GM23338 (cell line): Measurements from ENCODE around the gene THSD4. TPM values are rescaled to one million over a fixed set of nuclear protein-coding genes. Genes with fewer than 3 reads are reported as not detected.

Experiments
- ATAC-seq: fragments of 200-7000 bp; cut with Tn5 transposase; 3 replicates; pipeline ENCODE4 v1.9.1; 2020
- DNase-seq: peaks from one replicate; pipeline ENCODE4 v3.0.0-alpha.2; 2015; ENCODE audit warnings: low spot score
- H2AFZ ChIP-seq: fragments of 200-600 bp; sonication (generic); 2 replicates; pipeline ENCODE4 v1.8.0; 2016; ENCODE audit warnings: antibody characterized with exemption, mild to moderate bottlenecking, moderate library complexity
- H3F3A ChIP-seq: fragments of 200-600 bp; sonication (generic); replicated peaks from 2 replicates; pipeline ENCODE4 v1.8.0; 2017; ENCODE audit warnings: antibody characterized with exemption, mixed run types, low read depth
- H3K27ac ChIP-seq: fragments of 200-600 bp; sonication (generic); 2 replicates; pipeline ENCODE4 v1.6.1; 2016; ENCODE audit warnings: low read depth
- H3K27me3 ChIP-seq: fragments of 200-600 bp; sonication (generic); 2 replicates; pipeline ENCODE4 v1.8.0; 2016; ENCODE audit warnings: mild to moderate bottlenecking, mixed run types, moderate library complexity; ENCODE audit not compliant: insufficient read depth
- H3K36me3 ChIP-seq: fragments of 200-600 bp; sonication (generic); 2 replicates; pipeline ENCODE4 v1.8.0; 2016; ENCODE audit warnings: mild to moderate bottlenecking; ENCODE audit not compliant: insufficient read depth
- H3K4me1 ChIP-seq: fragments of 200-600 bp; sonication (generic); 2 replicates; pipeline ENCODE4 v1.8.0; 2016; ENCODE audit warnings: mild to moderate bottlenecking, moderate library complexity; ENCODE audit not compliant: insufficient read depth
- H3K4me2 ChIP-seq: fragments of 200-600 bp; sonication (generic); 2 replicates; pipeline ENCODE4 v1.7.1; 2017; ENCODE audit warnings: mixed run types
- H3K4me3 ChIP-seq: fragments of 200-600 bp; sonication (generic); 2 replicates; pipeline ENCODE4 v1.6.1; 2016; ENCODE audit warnings: mixed run types
- H3K79me2 ChIP-seq: fragments of 200-600 bp; sonication (generic); replicated peaks from 2 replicates; pipeline ENCODE4 v1.8.0; 2017; ENCODE audit warnings: mild to moderate bottlenecking; ENCODE audit not compliant: insufficient read depth
- H3K9me2 ChIP-seq: fragments of 200-600 bp; sonication (generic); 2 replicates; pipeline ENCODE4 v1.8.0; 2017; ENCODE audit not compliant: insufficient read depth
- H4K20me1 ChIP-seq: fragments of 200-600 bp; sonication (generic); replicated peaks from 2 replicates; pipeline ENCODE4 v1.8.0; 2017; ENCODE audit warnings: mild to moderate bottlenecking; ENCODE audit not compliant: insufficient read depth
- H3K27ac Mint-ChIP-seq: 2 replicates; pipeline ENCODE4 v1.8.0; 2020; ENCODE audit warnings: inconsistent platforms, mild to moderate bottlenecking, moderate library complexity, mixed read lengths
- H3K27me3 Mint-ChIP-seq: 3 replicates; pipeline ENCODE4 v1.8.0; 2022; ENCODE audit warnings: low read depth, mild to moderate bottlenecking, moderate library complexity, mixed read lengths, inconsistent platforms; ENCODE audit not compliant: insufficient read depth, poor library complexity
- H3K36me3 Mint-ChIP-seq: 3 replicates; pipeline ENCODE4 v1.8.0; 2021; ENCODE audit warnings: low read depth, mild to moderate bottlenecking, inconsistent platforms, moderate library complexity, mixed read lengths
- H3K4me1 Mint-ChIP-seq: 3 replicates; pipeline ENCODE4 v1.8.0; 2020; ENCODE audit warnings: mild to moderate bottlenecking, inconsistent platforms, mixed read lengths
- H3K4me3 Mint-ChIP-seq: 3 replicates; pipeline ENCODE4 v1.8.0; 2021; ENCODE audit warnings: moderate library complexity, mild to moderate bottlenecking, inconsistent platforms, mixed read lengths
- H3K9me3 Mint-ChIP-seq: 3 replicates; pipeline ENCODE4 v1.8.0; 2020; ENCODE audit warnings: moderate library complexity, mild to moderate bottlenecking, inconsistent platforms, mixed read lengths
- CTCF ChIP-seq, 2 experiments: fragments of 200-600 bp in 1 of 2; sonication (generic) in 1 of 2; conservative IDR thresholded peaks; 2 replicates each; pipeline versions ENCODE4 v1.5.1 to v1.6.1; 2016 to 2017; ENCODE audit warnings: antibody characterized with exemption in 2 of 2, low read depth in 2 of 2, mild to moderate bottlenecking in 2 of 2, moderate library complexity in 1 of 2
- ETS1 ChIP-seq: IDR thresholded peaks from 2 replicates; pipeline ENCODE4 v1.6.1; 2016; ENCODE audit warnings: antibody characterized with exemption
- EZH2 ChIP-seq: fragments of 200-600 bp; sonication (generic); IDR thresholded peaks from one replicate; pipeline ENCODE4 v1.8.0; 2017; ENCODE audit warnings: antibody characterized with exemption, mild to moderate bottlenecking, low read depth; ENCODE audit not compliant: unreplicated experiment
- JUNB ChIP-seq: IDR thresholded peaks from one replicate; pipeline ENCODE4 v1.6.1; 2016; ENCODE audit warnings: antibody characterized with exemption; ENCODE audit not compliant: unreplicated experiment
- NANOG ChIP-seq: IDR thresholded peaks from 2 replicates; pipeline ENCODE4 v1.6.1; 2016; ENCODE audit warnings: antibody characterized with exemption, borderline replicate concordance
- POLR2AphosphoS5 ChIP-seq: IDR thresholded peaks from 2 replicates; pipeline ENCODE4 v1.6.1; 2016; ENCODE audit warnings: antibody characterized with exemption, low read depth
- REST ChIP-seq: IDR thresholded peaks from one replicate; pipeline ENCODE4 v1.6.1; 2018; ENCODE audit warnings: antibody characterized with exemption; ENCODE audit not compliant: unreplicated experiment
- ZNF114 ChIP-seq: fragments of 250-450 bp; sonication (Bioruptor Pico); IDR thresholded peaks from 2 replicates; pipeline ENCODE4 v1.5.0; 2020; ENCODE audit warnings: mild to moderate bottlenecking, moderate library complexity
- ZNF331 ChIP-seq: fragments of 250-450 bp; sonication (Bioruptor Pico); IDR thresholded peaks from 2 replicates; pipeline ENCODE4 v1.5.0; 2020; ENCODE audit warnings: low read depth, mild to moderate bottlenecking, moderate library complexity
- ZNF462 ChIP-seq: fragments of 250-450 bp; sonication (Bioruptor Pico); IDR thresholded peaks from 2 replicates; pipeline ENCODE4 v1.5.0; 2020; ENCODE audit warnings: mild to moderate bottlenecking, moderate library complexity
- polyA plus RNA-seq: library from polyadenylated mRNA; unstranded; fragments of >200 nt; fragmentation: Nextera tagmentation; extraction: Ambion mirVana; gene quantifications from 2 replicates; pipeline ENCODE4 v1.2.1, GENCODE V29; 2016
- total RNA-seq: library from RNA; depleted of rRNA; stranded (reverse); fragments of >200 nt; shearing (Covaris generic); gene quantifications from 2 replicates; pipeline ENCODE4 v1.2.3, GENCODE V29; 2014

The THSD4 gene
- total and polyA plus RNA-seq, 2 experiments from 2014 or later = 2.0 to 7.4 TPM

- Mint-ChIP-seq H3K4me1 (no peaks in the 10 kb centered on the region), H3K9me3 (0 out of 3 replicates have a peak, but pooled peaks cover 6% of the 10 kb centered on the region), H3K4me3 (no peak overlapping the region), H3K36me3 (no peaks in the 10 kb centered on the region; the same call in 2 of the 3 replicates), H3K27me3 (peaks cover 2% of the 10 kb centered on the region), H3K27ac (no peak overlapping the region)
- Histone ChIP-seq H3K27ac (no peak overlapping the region), H3K4me3 (no peak overlapping the region), H3K4me1 (no peaks in the 10 kb centered on the region), H4K20me1 (no peaks in the 10 kb centered on the region), H3F3A (no peaks in the 10 kb centered on the region), H3K4me2 (no peak overlapping the region), H3K79me2 (no peaks in the 10 kb centered on the region), H3K27me3 (no peaks in the 10 kb centered on the region), H2AFZ (no peak overlapping the region), H3K9me2 (no peaks in the 10 kb centered on the region), H3K36me3 (no peaks in the 10 kb centered on the region)
- no peak for DNase-seq
- no peak for ATAC-seq
- TF ChIP-seq POLR2AphosphoS5 = no peak
- no peak for TF ChIP-seq ETS1
- no peak for TF ChIP-seq ZNF462 (CRISPR knock-in tag)
- no peak for TF ChIP-seq EZH2
- no peak for TF ChIP-seq ZNF331 (CRISPR knock-in tag)
These were observed 386.8 kb downstream of the THSD4 start for GRCh38 chr15:71502077-71502432.

GRCh38 chr15:71505962-71506361, 390.7 kb downstream of the THSD4 start:
- no peak for ATAC-seq
- TF ChIP-seq REST (no peak), JUNB (no peak), NANOG (no peak), ZNF114 (CRISPR knock-in tag) (no peak), EZH2 (no peak), CTCF (conservative IDR thresholded peaks at IDR 0.05; ENCODE audit: low read depth in 2 of 2) (no peak)

More at GRCh38 chr15:71505962-71506361, 390.7 kb downstream of the THSD4 start:
- H2AFZ ChIP-seq = no peak overlapping the region
- H3K36me3 ChIP-seq = no peaks in the 10 kb centered on the region
- Mint-ChIP-seq H3K9me3 (no peaks in the 10 kb centered on the region), H3K4me1 (no peaks in the 10 kb centered on the region; the same call in 1 of the 3 replicates), H3K27me3 (no peaks in the 10 kb centered on the region), H3K36me3 (no peaks in the 10 kb centered on the region), H3K27ac (no peak overlapping the region), H3K4me3 (no peak overlapping the region)
- no peak overlapping the region for H3K27ac ChIP-seq
- no peaks in the 10 kb centered on the region for H3K9me2 ChIP-seq
- H3K4me3 ChIP-seq = no peak overlapping the region
- no peaks in the 10 kb centered on the region for H4K20me1 ChIP-seq
- no peaks in the 10 kb centered on the region for H3K79me2 ChIP-seq
- no peaks in the 10 kb centered on the region for H3K27me3 ChIP-seq
- H3K4me1 ChIP-seq = no peaks in the 10 kb centered on the region
- no peaks in the 10 kb centered on the region for H3F3A ChIP-seq
- no peak for DNase-seq
- H3K4me2 ChIP-seq = no peak overlapping the region
